HAP-1 (cell line): ENCODE measurements around the gene FOCAD.

Source experiments
- DNase-seq, 2 experiments: peaks; one replicate each; pipeline ENCODE4 v3.0.0-alpha.2; 2016 to 2020; ENCODE audit warnings: low spot score in 2 of 2
- H3K27me3 ChIP-seq: fragments of 250-450 bp; sonication (Bioruptor Pico); 2 replicates; pipeline ENCODE4 v1.5.1; 2020; ENCODE audit warnings: low read depth, mild to moderate bottlenecking, moderate library complexity
- H3K36me3 ChIP-seq: fragments of 250-450 bp; sonication (Bioruptor Pico); replicated peaks from 2 replicates; pipeline ENCODE4 v1.5.1; 2020; ENCODE audit warnings: mild to moderate bottlenecking
- H3K4me1 ChIP-seq: fragments of 250-450 bp; sonication (Bioruptor Pico); 2 replicates; pipeline ENCODE4 v1.5.1; 2020; ENCODE audit warnings: mild to moderate bottlenecking
- H3K4me3 ChIP-seq: fragments of 250-450 bp; sonication (Bioruptor Pico); 2 replicates; pipeline ENCODE4 v1.5.1; 2020; ENCODE audit warnings: mild to moderate bottlenecking, moderate library complexity
- H3K9me3 ChIP-seq: fragments of 250-450 bp; sonication (Bioruptor Pico); 2 replicates; pipeline ENCODE4 v1.5.1; 2020; ENCODE audit warnings: mild to moderate bottlenecking, moderate library complexity
- in situ Hi-C: fragments of 300-500 bp; cut with MboI; formaldehyde crosslinking; loops from 3 replicates; pipeline ENCODE4 v1.14.3; 2020; ENCODE audit warnings: low sequenced_read_pairs, inconsistent platforms, mixed read lengths

The FOCAD gene

DNA sequence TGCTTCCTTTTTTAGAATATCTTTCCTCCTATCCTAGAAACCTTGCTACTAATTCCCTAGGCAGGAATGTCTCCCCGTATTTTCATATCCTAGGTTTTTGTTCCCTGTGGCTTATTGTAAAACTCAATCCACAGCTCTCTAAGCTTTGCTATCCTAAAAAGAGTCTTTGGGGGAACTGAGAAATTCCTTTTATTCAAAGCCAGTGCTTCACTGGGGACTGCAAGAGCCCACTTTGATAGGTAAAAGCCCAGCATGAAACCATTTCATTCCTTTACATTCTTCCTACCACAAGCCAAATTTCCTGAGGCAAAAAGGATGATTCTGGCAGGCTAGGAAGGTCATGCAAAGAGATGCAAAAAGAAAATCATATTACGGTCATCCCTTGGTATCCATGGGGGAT lies 353.2 kb downstream of the FOCAD start:
- no peaks in the 10 kb centered on the region for H3K9me3 ChIP-seq
- no peak overlapping the region for H3K4me3 ChIP-seq
- DNase-seq, result no peak
- no peaks in the 10 kb centered on the region for H3K36me3 ChIP-seq
- H3K27me3 ChIP-seq, result no peaks in the 10 kb centered on the region
- no peaks in the 10 kb centered on the region for H3K4me1 ChIP-seq
- in situ Hi-C loops, result no loop called here

DNA sequence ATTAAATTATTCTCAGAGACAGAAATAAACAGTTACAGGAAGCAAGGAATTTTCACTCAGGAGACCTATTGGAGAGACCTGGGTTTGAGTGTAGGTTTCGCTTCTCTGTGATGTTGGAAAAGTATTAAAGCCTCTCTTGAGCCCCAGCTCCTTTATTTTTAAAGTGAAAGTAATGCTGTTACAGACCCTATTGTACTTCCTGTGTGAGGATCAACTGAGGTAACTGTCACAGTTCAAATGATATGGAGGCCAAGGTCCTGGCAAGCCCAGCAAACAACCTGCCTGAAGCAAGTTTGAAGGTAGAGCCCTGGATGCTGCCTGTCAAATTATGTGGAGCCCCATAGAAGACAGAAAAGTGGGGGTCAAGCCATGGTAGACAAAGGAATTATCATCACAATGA lies 355.2 kb downstream of the FOCAD start:
- in situ Hi-C loops, result no loop called here
- DNase-seq, result no peak

DNA sequence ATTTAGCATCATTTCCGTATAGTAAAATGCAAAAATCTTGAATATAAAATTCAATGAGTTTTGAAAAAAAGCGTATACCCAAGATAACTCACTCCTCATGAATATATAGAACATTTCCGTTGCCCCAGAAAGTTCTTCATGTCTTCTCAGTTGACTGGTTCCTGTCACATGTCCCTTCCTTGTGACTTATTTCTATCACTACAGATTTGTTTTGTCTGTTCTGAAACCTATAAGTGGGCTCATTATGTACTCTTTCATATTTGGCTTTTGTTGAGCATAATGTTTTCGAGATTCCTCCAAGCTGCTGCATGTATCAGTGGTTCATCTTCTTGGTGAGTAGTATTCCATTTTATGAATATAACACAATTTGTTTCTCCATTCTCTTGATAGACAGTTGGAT lies 358.4 kb downstream of the FOCAD start:
- in situ Hi-C loops, result no loop called here
- Histone ChIP-seq H3K9me3 (no peaks in the 10 kb centered on the region), H3K4me1 (no peaks in the 10 kb centered on the region), H3K27me3 (no peaks in the 10 kb centered on the region), H3K36me3 (no peaks in the 10 kb centered on the region), H3K4me3 (no peak overlapping the region)
- no peak for DNase-seq

More for the DNA sequence above, 355.2 kb downstream of the FOCAD start:
- Histone ChIP-seq H3K9me3 (no peaks in the 10 kb centered on the region), H3K27me3 (no peaks in the 10 kb centered on the region), H3K36me3 (no peaks in the 10 kb centered on the region), H3K4me1 (no peaks in the 10 kb centered on the region), H3K4me3 (no peak overlapping the region)

DNA sequence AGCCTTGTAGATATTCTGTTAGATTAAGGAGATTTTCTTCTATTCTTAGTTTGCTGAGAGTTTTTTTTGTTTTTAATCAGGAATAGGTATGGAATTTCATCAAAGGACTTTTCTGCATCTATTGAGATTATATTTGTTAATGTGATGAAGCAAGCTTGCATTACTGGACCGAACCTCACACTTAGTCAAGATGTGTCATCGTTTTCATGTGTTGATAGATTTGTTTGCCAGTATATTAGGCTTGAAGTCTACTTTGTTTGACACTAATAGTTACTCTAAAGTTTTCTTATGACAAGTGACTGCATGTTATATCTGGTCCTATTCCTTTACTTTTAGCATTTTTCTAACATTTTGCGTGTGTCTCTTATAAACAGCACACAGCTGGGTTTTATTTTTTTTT lies 359.8 kb downstream of the FOCAD start:
- H3K9me3 ChIP-seq, result no peaks in the 10 kb centered on the region
- in situ Hi-C loops, result no loop called here
- DNase-seq, result no peak
- H3K4me1 ChIP-seq, result no peaks in the 10 kb centered on the region
- peaks cover 3% of the 10 kb centered on the region; the same call in 1 of the 2 replicates for H3K27me3 ChIP-seq
- H3K4me3 ChIP-seq, result no peak overlapping the region
- no peaks in the 10 kb centered on the region for H3K36me3 ChIP-seq
